ENCODE measurements around the gene PHF1. TPM values are rescaled to one million over a fixed set of nuclear protein-coding genes. Genes with fewer than 3 reads are reported as not detected.
A peak's percentile ranks its signal among the peaks of the same experiment; 100 is the strongest.

PHF1 gene
- total and polyA plus RNA-seq, 2 of the 4 experiments (the other 2 are of a cell fraction) = 9.0 to 47.2 TPM

DNA sequence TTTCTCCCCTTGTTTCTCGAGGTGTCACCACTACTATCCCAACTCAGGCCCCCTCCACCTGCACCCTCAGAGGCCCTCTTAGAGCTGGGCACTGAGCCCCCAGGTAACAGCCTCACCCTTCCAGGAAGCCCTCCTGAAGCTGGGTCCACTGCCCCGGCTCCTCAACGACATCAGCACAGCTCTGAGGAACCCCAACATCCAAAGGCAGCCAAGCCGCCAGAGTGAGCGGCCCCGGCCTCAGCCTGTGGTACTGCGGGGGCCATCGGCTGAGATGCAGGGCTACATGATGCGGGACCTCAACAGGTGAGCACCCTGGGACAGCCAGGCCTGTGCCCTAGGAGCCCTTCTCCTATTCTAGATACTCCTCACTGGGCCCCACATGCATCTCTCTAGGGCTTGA is 30.6 kb downstream of the PHF1 start:
- H3K36me3 ChIP-seq (ENCODE audit: control insufficient read depth, insufficient read depth, low read length) = peaks cover 71% of the 10 kb centered on the region
- no peak overlapping the region for H4K91ac ChIP-seq (ENCODE audit: insufficient read depth, low read depth, low read length)
- H3K27me3 ChIP-seq (ENCODE audit: control insufficient read depth, insufficient read depth, low read length) = no peaks in the 10 kb centered on the region
- H3K23ac ChIP-seq (ENCODE audit: low read depth, low read length) = no peak overlapping the region
- POLR2A ChIA-PET (ENCODE audit: unreplicated experiment) = no interaction called here
- no peak overlapping the region for H3K4ac ChIP-seq (ENCODE audit: low read depth, low read length)
- H3K27ac ChIP-seq (ENCODE audit: insufficient read depth, low read length) = no peak overlapping the region
- H4K5ac ChIP-seq (ENCODE audit: low read depth, low read length) = no peak overlapping the region
- in situ Hi-C loops (cut with MboI; ENCODE audit: low sequenced_read_pairs) = no loop called here
- H2AK5ac ChIP-seq (ENCODE audit: low read depth, low read length) = no peak overlapping the region
- no peak overlapping the region for H3K14ac ChIP-seq (replicated peaks; ENCODE audit: low read depth, low read length)
- H3K56ac ChIP-seq (ENCODE audit: extremely low read depth, insufficient read depth, low read length) = no peak overlapping the region
- H4K20me1 ChIP-seq (ENCODE audit: insufficient read depth, low read length) = no peaks in the 10 kb centered on the region
- no peaks in the 10 kb centered on the region; the same call in 1 of the 2 replicates for H3K9me1 ChIP-seq (ENCODE audit: insufficient read depth, low read length)
- no peak for ATAC-seq (ENCODE audit: low read depth)
- DNase-seq = no peak
- H3K18ac ChIP-seq (ENCODE audit: low read depth, low read length) = no peak overlapping the region
- no peak for TF ChIP-seq RAD21 (IDR thresholded peaks at IDR 0.05; ENCODE audit: low read length)
- no peak for TF ChIP-seq RFX5 (IDR thresholded peaks at IDR 0.05; ENCODE audit: low read depth, low read length)
- TF ChIP-seq, protein P1, sequence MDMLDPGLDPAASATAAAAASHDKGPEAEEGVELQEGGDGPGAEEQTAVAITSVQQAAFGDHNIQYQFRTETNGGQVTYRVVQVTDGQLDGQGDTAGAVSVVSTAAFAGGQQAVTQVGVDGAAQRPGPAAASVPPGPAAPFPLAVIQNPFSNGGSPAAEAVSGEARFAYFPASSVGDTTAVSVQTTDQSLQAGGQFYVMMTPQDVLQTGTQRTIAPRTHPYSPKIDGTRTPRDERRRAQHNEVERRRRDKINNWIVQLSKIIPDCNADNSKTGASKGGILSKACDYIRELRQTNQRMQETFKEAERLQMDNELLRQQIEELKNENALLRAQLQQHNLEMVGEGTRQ (IDR thresholded peaks at IDR 0.05; ENCODE audit: low read depth, low read length) = no peak
- no peak for TF ChIP-seq NFE2L2 (IDR thresholded peaks at IDR 0.05; ENCODE audit: low read depth, low read length)
- TF ChIP-seq CHD1 (IDR thresholded peaks at IDR 0.05; ENCODE audit: low read depth, low read length) = no peak
- no peak overlapping the region for H3K4me3 ChIP-seq (ENCODE audit: insufficient read depth, low read depth, low read length)
- H3K4me1 ChIP-seq (ENCODE audit: control insufficient read depth, insufficient read depth, low read length) = no peaks in the 10 kb centered on the region
- H2BK120ac ChIP-seq (ENCODE audit: low read depth, low read length) = no peak overlapping the region
- H2BK15ac ChIP-seq (ENCODE audit: low read depth, low read length) = no peak overlapping the region
- dilution Hi-C loops (cut with HindIII; ENCODE audit: low sequenced_read_pairs, unreplicated experiment) = no loop called here
- no peak overlapping the region for H2AFZ ChIP-seq (replicated peaks; ENCODE audit: low read length, poor library complexity)
- no peak overlapping the region for H3K9ac ChIP-seq (ENCODE audit: low read depth, low read length)
- H2BK5ac ChIP-seq (ENCODE audit: low read depth, low read length, poor library complexity, severe bottlenecking) = no peak overlapping the region
- no peak overlapping the region for H3K4me2 ChIP-seq (ENCODE audit: low read depth, low read length)
- CTCF ChIA-PET = no interaction called here
- H2AK9ac ChIP-seq (replicated peaks; ENCODE audit: low read depth, low read length, poor library complexity) = peak overlapping the region; percentile 15
- no peak overlapping the region for H2BK20ac ChIP-seq (ENCODE audit: low read depth, low read length)
- peaks cover 2 to 9% of the 10 kb centered on the region in 2 experiments; a peak in 3 of 4 replicates for H3K79me1 ChIP-seq (ENCODE audit: low read depth in 1 of 2, low read length in 2 of 2)
- no peak overlapping the region for H4K8ac ChIP-seq (ENCODE audit: low read depth in 2 of 2, low read length in 2 of 2)
- BruUV-seq (replicated peaks) = no TSS peak
- WGBS, 2 experiments (ENCODE audit: extremely low coverage in 2 of 2, insufficient read length in 1 of 2) = 97% methylated on average over 6 of the region's 9 CpGs; no CpG with 5 or more reads in 1 of the 2 experiments
- intact Hi-C loops (cut with micrococcal nuclease) = no loop called here
- H3K9me3 ChIP-seq (ENCODE audit: control insufficient read depth, insufficient read depth, low read length) = no peaks in the 10 kb centered on the region
